ENCODE measurements around the gene RHD. TPM values are rescaled to one million over a fixed set of nuclear protein-coding genes. Genes with fewer than 3 reads are reported as not detected.
"Not testable (repeated sequence)": the region's sequence is repeated elsewhere in the genome, so short reads cannot be mapped to it uniquely, and the experiment has no call there.

Gene RHD
- total RNA-seq, 4 donors from 2014 or later: 1.5 TPM; not detected in 3

- H3K27ac ChIP-seq; intact Hi-C loops (cut with DNase I; ENCODE audit: low total_unique reads); H3K27me3 ChIP-seq; H3K4me3 ChIP-seq; H3K36me3 ChIP-seq; DNase-seq; H3K4me1 ChIP-seq; H3K9me3 ChIP-seq: not testable (repeated sequence)
Observed at GRCh38 chr1:25327864-25328790, 55.8 kb downstream of the RHD start.

GRCh38 chr1:25328791-25329185, 56.5 kb downstream of the RHD start:
- H3K9me3 ChIP-seq; DNase-seq; H3K4me3 ChIP-seq; intact Hi-C loops (cut with DNase I; ENCODE audit: low total_unique reads); H3K27ac ChIP-seq; H3K36me3 ChIP-seq; H3K27me3 ChIP-seq; H3K4me1 ChIP-seq: not testable (repeated sequence)

DNA sequence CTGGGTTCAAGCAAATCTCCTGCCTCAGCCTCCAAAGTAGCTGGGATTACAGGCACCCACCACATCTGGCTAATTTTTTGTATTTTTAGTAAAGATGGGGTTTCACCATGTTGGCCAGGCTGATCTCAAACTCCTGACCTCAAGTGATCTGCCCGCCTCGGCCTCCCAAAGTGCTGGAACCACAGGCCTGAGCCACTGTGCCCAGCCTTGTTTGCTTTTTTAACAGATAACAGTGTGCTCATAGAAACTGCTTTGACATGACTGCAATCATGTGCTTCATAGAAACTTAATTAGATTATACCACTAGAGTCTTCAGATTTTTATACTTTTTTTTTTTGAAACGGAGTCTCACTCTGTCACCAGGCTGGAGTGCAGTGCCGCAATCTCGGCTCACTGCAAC, 57.0 kb downstream of the RHD start:
- H3K27ac ChIP-seq: peak overlapping the region in 1 of 2 donors; percentile 70

GRCh38 chr1:25329950-25330349, 57.6 kb downstream of the RHD start:
- H3K9me3 ChIP-seq; intact Hi-C loops (cut with DNase I; ENCODE audit: low total_unique reads); H3K27me3 ChIP-seq; H3K4me1 ChIP-seq; H3K36me3 ChIP-seq; DNase-seq; H3K4me3 ChIP-seq: not testable (repeated sequence)
- peak overlapping the region in 1 of 2 donors; percentile 70 for H3K27ac ChIP-seq

More for the DNA sequence above, 57.0 kb downstream of the RHD start:
- H3K4me1 ChIP-seq; H3K36me3 ChIP-seq; H3K9me3 ChIP-seq; DNase-seq; H3K27me3 ChIP-seq; H3K4me3 ChIP-seq; intact Hi-C loops (cut with DNase I; ENCODE audit: low total_unique reads): not testable (repeated sequence)

DNA sequence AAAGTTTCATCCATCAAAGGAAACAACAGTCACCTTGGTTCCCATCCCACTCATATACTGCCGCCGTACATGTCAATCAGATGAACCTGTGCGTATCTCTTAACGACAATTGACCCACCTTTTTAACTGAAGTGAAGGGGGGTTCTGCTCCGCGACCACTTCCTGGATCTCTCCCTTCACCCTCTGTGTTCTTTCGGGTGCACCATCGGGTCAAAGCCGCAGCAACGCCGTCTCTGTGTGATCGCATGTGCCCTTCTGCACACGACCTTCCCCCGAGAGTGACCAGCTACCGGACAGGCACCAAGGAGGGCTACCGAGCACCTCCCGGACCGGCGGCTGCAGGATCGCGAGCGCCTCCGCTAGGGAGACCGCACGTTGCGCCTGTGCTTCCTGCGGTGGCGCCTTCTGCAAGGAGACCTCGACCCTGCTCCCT, 64.6 kb downstream of the RHD start:
- peak in 1 of 2 donors; percentile 35 for DNase-seq
- intact Hi-C loops (cut with DNase I; ENCODE audit: low total_unique reads): not testable (repeated sequence)

GRCh38 chr1:25337483-25338187, 65.3 kb downstream of the RHD start:
- peak overlapping the region; percentile 85 to 93 for H3K4me3 ChIP-seq
- H3K27ac ChIP-seq: peak overlapping the region; percentile 96 to 97
- H3K27me3 ChIP-seq; H3K9me3 ChIP-seq; intact Hi-C loops (cut with DNase I; ENCODE audit: low total_unique reads); H3K36me3 ChIP-seq: not testable (repeated sequence)
- H3K4me1 ChIP-seq: peaks cover 3 to 10% of the 10 kb centered on the region in 2 donors
- DNase-seq: peak; percentile 27 to 42

More for the DNA sequence above, 64.6 kb downstream of the RHD start:
- H3K36me3 ChIP-seq, H3K9me3 ChIP-seq, H3K27me3 ChIP-seq: not testable (repeated sequence)
- Histone ChIP-seq H3K4me3 (peak overlapping the region; percentile 37 to 40), H3K27ac (peak overlapping the region; percentile 2 to 74), H3K4me1 (peaks cover 3 to 10% of the 10 kb centered on the region in 2 donors)
- TF ChIP-seq, protein P1, sequence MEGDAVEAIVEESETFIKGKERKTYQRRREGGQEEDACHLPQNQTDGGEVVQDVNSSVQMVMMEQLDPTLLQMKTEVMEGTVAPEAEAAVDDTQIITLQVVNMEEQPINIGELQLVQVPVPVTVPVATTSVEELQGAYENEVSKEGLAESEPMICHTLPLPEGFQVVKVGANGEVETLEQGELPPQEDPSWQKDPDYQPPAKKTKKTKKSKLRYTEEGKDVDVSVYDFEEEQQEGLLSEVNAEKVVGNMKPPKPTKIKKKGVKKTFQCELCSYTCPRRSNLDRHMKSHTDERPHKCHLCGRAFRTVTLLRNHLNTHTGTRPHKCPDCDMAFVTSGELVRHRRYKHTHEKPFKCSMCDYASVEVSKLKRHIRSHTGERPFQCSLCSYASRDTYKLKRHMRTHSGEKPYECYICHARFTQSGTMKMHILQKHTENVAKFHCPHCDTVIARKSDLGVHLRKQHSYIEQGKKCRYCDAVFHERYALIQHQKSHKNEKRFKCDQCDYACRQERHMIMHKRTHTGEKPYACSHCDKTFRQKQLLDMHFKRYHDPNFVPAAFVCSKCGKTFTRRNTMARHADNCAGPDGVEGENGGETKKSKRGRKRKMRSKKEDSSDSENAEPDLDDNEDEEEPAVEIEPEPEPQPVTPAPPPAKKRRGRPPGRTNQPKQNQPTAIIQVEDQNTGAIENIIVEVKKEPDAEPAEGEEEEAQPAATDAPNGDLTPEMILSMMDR (IDR thresholded peaks at IDR 0.05): peak in 1 of 4 experiments; percentile 3

DNA sequence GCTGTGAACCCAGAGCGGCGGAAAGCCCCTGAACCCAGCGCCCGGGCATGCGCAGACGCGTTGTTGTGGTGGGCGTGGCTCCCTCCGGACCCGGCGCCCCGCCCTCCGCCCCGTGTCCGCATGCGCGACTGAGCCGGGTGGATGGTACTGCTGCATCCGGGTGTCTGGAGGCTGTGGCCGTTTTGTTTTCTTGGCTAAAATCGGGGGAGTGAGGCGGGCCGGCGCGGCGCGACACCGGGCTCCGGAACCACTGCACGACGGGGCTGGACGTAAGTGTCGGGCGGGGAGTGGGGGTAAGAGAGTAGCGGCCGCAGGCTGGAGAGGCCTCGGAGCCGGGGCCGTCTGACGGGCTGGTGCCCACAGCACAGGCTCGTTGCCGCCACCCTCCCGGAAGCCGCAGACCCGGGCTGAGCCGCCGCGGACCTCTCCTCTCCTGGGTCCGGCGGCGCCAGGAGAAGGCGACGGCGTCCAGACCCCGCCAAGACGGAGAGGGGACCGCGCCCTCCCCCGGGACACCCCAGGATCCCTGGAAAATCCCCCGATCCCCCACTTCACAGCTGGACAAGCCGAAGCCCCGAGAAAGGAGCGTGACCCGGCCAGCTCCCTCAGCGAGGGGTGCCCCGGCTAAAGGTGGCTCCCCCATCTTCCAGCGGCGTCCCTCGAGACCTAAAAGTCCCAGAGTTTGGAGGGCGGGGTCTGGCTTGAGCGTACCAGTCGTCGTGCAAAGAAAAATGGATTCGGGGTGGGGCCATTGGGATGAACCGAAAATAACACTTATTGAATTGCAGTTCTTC, 66.1 kb downstream of the RHD start, which contains the start of gene TMEM50A:
Gene TMEM50A, plus strand, starts transcription at position 147 of the 794 bp plus-strand sequence. CDS start 2,153 bp downstream, outside the sequence.
- H3K4me1 ChIP-seq: peaks cover 3 to 10% of the 10 kb centered on the region in 2 donors
- intact Hi-C loops (cut with DNase I; ENCODE audit: low total_unique reads): no loop called here
- H3K9me3 ChIP-seq: no peaks in the 10 kb centered on the region
- H3K36me3 ChIP-seq: no peaks in the 10 kb centered on the region
- no peaks in the 10 kb centered on the region for H3K27me3 ChIP-seq
- H3K27ac ChIP-seq: peak within 1 kb of the TSS; percentile 96 to 97
- TF ChIP-seq POLR2A (IDR thresholded peaks at IDR 0.05): peak; percentile 84 to 88
- TF ChIP-seq, protein P1 (IDR thresholded peaks at IDR 0.05): peak in 1 of 4 experiments; percentile 21
- H3K4me3 ChIP-seq: peak within 1 kb of the TSS; percentile 85 to 93
- peak; percentile 90 for DNase-seq
